ENCODE results near the gene ZDHHC23. TPM values are rescaled to one million over a fixed set of nuclear protein-coding genes. Genes with fewer than 3 reads are reported as not detected.

Gene ZDHHC23
- total and polyA plus RNA-seq, 2 experiments from 2014 or later = 7.9 to 9.1 TPM

DNA sequence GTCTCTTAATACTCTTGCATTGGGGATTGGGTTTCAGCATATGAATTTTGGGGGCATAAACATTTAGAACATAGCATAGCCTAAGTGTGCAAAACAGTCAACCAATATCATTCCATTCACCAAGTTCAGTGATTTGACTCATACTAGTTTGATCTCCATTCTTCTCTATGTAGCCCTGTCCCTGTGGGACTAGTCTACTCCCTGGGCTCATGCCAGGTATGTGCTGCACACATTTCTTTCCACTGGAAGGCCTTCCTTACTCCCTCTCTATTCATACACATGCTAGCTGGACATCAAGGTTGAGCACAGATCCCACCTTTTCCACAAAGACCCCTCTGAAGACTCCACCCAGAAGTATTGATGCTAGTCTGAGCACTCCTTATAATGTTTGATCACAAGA is 5.1 kb downstream of the ZDHHC23 start:
- Histone ChIP-seq H3K4me3 (no peak overlapping the region), H3K36me3 (no peaks in the 10 kb centered on the region), H3K27me3 (peaks cover 12% of the 10 kb centered on the region), H3K9me3 (ENCODE audit: low read depth) (no peaks in the 10 kb centered on the region), H3K4me1 (ENCODE audit: low read depth) (no peaks in the 10 kb centered on the region), H3K27ac (no peak overlapping the region)
- peak in 1 of 2 donors; percentile 41 for DNase-seq (ENCODE audit: low read depth in 1 of 2, low spot score in 1 of 2)
- TF ChIP-seq, protein P1, sequence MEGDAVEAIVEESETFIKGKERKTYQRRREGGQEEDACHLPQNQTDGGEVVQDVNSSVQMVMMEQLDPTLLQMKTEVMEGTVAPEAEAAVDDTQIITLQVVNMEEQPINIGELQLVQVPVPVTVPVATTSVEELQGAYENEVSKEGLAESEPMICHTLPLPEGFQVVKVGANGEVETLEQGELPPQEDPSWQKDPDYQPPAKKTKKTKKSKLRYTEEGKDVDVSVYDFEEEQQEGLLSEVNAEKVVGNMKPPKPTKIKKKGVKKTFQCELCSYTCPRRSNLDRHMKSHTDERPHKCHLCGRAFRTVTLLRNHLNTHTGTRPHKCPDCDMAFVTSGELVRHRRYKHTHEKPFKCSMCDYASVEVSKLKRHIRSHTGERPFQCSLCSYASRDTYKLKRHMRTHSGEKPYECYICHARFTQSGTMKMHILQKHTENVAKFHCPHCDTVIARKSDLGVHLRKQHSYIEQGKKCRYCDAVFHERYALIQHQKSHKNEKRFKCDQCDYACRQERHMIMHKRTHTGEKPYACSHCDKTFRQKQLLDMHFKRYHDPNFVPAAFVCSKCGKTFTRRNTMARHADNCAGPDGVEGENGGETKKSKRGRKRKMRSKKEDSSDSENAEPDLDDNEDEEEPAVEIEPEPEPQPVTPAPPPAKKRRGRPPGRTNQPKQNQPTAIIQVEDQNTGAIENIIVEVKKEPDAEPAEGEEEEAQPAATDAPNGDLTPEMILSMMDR (IDR thresholded peaks at IDR 0.05; ENCODE audit: low read depth, low read length) = no peak

DNA sequence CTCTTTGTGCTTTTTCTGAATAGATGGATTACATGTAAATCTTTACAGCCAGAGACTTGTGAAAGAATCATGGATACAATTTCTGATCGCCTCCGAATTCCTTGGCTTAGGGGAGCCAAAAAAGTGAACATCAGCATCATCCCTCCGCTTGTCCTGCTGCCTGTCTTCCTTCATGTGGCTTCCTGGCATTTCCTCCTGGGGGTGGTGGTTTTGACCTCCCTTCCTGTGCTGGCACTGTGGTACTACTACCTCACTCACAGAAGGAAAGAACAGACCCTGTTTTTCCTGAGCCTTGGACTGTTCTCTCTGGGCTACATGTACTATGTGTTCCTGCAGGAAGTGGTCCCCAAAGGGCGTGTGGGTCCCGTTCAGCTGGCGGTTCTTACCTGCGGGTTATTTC is 5.9 kb downstream of the ZDHHC23 start:
- DNase-seq (ENCODE audit: low read depth in 1 of 2, low spot score in 1 of 2) = peak in 1 of 2 donors; percentile 41
- no peaks in the 10 kb centered on the region for H3K9me3 ChIP-seq (ENCODE audit: low read depth)
- H3K36me3 ChIP-seq = peaks cover 6% of the 10 kb centered on the region
- H3K4me1 ChIP-seq (ENCODE audit: low read depth) = no peaks in the 10 kb centered on the region
- TF ChIP-seq, protein P1 (IDR thresholded peaks at IDR 0.05; ENCODE audit: low read depth, low read length) = no peak
- no peak overlapping the region for H3K27ac ChIP-seq
- H3K4me3 ChIP-seq = no peak overlapping the region
- H3K27me3 ChIP-seq = peaks cover 10% of the 10 kb centered on the region

DNA sequence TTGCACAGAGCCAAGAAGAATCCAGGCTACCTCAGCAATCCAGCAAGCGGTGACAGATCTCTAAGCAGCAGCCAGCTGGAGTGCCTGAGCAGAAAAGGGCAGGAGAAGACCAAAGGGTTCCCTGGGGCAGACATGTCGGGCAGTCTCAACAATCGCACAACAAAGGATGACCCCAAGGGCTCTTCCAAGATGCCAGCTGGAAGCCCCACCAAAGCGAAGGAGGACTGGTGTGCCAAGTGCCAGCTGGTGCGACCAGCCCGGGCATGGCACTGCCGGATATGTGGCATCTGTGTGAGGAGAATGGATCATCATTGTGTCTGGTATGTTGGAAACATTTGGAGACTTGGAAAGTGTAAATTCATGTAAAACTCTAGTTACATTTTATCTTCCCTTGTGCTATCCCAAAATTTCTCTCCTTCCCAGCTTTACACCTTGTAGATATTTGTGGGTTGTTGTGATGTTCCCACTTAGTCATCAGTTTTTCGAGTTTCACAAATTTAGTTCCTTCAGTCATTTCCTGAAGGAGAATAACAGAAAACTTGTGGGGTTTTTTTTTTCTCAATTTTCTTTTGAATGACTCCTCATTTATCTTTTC is 6.4 kb downstream of the ZDHHC23 start:
- no peak overlapping the region for H3K4me3 ChIP-seq
- peaks cover 5% of the 10 kb centered on the region for H3K27me3 ChIP-seq
- TF ChIP-seq, protein P1 (IDR thresholded peaks at IDR 0.05; ENCODE audit: low read depth, low read length) = no peak
- H3K9me3 ChIP-seq (ENCODE audit: low read depth) = no peaks in the 10 kb centered on the region
- H3K36me3 ChIP-seq = peaks cover 6% of the 10 kb centered on the region
- no peak overlapping the region for H3K27ac ChIP-seq
- no peak for DNase-seq (ENCODE audit: low read depth in 1 of 2, low spot score in 1 of 2)
- H3K4me1 ChIP-seq (ENCODE audit: low read depth) = no peaks in the 10 kb centered on the region

DNA sequence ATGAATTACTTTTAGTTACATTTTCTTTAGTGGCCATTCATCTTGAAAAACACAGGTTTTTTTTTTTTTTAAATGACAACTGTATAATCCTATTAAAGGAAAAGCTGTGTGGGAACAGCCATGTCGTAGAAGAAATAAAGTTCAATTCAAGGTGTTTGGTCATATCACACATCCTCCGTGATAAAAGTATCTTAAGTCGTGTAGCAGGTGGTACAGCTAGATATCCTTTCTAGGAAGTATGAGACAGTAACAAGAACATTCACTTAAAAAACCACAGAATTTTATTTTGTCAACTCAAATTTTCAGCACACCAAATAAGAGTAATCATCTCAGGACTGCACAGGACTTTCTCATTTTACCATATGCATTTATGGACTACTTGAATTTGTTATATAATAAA is 16.1 kb downstream of the ZDHHC23 start:
- no peak for DNase-seq (ENCODE audit: low read depth in 1 of 2, low spot score in 1 of 2)

DNA sequence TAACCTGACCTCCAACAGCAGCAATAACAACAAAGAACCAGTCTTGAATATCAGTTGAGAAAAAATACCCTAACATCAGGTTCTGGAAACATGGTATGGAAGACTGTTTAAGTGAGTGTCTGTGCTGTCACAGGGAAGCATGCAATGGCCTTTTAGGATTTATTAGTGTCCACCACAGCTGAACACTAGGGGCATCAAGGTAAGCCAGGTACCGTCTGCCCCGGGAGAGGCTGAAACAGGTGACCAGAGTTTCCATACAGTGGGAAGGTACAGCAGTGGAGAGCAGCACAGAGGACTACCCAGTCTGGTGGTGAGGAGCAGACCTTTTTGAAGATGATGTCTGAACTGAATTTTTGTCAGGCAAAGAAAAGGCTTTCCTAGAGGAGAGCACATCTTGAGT is 18.4 kb downstream of the ZDHHC23 start:
- H3K27me3 ChIP-seq = no peaks in the 10 kb centered on the region
- H3K4me3 ChIP-seq = no peak overlapping the region
- no peaks in the 10 kb centered on the region for H3K9me3 ChIP-seq (ENCODE audit: low read depth)
- no peaks in the 10 kb centered on the region for H3K4me1 ChIP-seq (ENCODE audit: low read depth)
- DNase-seq (ENCODE audit: low read depth in 1 of 2, low spot score in 1 of 2) = no peak
- TF ChIP-seq, protein P1 (IDR thresholded peaks at IDR 0.05; ENCODE audit: low read depth, low read length) = no peak
- H3K27ac ChIP-seq = no peak overlapping the region
- no peaks in the 10 kb centered on the region for H3K36me3 ChIP-seq

More for the DNA sequence above, 16.1 kb downstream of the ZDHHC23 start:
- Histone ChIP-seq H3K27ac (no peak overlapping the region), H3K9me3 (ENCODE audit: low read depth) (no peaks in the 10 kb centered on the region), H3K4me3 (no peak overlapping the region), H3K36me3 (no peaks in the 10 kb centered on the region), H3K27me3 (no peaks in the 10 kb centered on the region), H3K4me1 (ENCODE audit: low read depth) (no peaks in the 10 kb centered on the region)
- TF ChIP-seq, protein P1 (IDR thresholded peaks at IDR 0.05; ENCODE audit: low read depth, low read length) = no peak

All from cardiac muscle cell (in vitro differentiated cells and primary cell).